Stromal cell of bone marrow (primary cell): ENCODE measurements around the gene OR8B12.
A peak's percentile ranks its signal among the peaks of the same experiment; 100 is the strongest.

Experiments
- DNase-seq: peaks from one replicate; pipeline ENCODE4 v3.0.0-alpha.2; 2012; ENCODE audit warnings: low read depth

The OR8B12 gene

DNA sequence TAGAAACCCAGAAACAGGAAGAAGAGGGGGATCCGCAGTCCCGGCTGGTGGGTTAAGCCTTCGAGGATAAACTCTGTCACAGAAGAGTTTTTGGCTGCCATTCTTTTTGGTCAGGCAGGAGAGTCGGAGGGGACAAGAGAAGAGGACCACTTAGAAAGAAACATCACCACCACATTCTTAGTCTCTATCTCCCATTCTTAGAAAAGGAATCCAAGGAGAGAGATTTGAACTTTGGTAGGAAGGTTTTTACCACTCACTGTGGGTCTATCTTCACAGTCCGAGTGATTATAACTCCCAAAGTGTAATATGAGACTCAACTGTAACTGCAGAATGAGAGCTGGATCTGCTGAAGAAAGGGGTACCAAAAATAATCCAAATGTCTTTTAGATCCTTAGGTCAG is at the start of gene OR8B12:
Gene OR8B12, minus strand, starts transcription at position 101 of the 400 bp plus-strand sequence. Its CDS starts 0 bp downstream, at position 101.
- DNase-seq = no peak

- no peak for DNase-seq
Measured at GRCh38 chr11:124592627-124593026, 49.2 kb upstream of the OR8B12 start.

DNA sequence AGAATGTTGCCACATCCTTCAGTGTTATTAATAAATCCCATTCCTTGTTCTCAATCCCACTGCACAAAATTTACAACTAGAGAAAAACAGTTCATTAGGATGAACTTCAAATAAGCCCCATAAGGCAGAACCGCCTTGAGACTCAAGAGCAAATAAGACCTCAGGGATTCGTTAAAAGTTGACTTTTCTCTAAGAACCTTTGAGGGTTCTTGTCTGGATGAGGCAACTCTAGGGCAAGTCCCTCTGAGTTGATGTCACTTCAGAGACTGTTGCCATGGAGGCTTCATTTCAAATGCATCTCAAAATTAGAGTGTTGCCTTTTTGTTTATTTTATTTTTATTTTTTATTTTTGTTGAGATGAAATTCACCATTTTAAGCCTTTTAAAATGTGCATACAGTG is 48.0 kb upstream of the OR8B12 start:
- no peak for DNase-seq

GRCh38 chr11:124586238-124586860 is 42.9 kb upstream of the OR8B12 start:
- DNase-seq = peak; percentile 42

DNA sequence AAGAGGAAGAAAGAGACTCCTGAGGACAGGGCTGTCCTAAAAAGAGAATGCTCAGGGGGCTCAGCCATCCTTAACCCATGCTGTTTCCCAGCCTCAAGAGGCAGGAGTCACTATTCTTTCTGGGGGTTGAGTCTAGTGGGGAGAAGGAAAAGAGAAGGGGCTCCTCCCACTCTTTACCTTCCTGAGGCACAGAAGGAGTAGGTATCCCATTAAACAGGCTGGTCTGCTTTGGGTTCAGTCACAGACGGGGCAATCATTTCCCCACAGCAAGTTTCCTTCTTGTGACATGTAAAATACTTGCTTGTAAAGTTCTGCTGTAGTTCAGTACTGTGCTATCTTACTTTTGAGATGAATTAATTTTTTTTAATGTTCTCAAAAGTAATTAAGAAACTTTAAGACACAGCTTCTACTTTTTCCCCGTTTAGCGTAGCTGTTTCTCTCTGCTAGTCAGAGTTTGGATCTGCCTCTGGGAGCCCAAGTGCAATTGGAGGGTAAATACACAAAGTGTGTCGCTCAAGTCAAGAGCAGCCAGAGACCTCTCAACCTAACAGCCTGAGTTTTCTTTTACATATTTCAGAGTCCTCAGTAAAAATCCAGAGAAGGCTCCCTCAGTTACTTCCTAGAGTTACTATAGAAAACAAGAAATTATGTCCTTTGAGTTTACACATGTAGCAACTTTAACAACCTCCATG is 41.4 kb upstream of the OR8B12 start:
- no peak for DNase-seq

DNA sequence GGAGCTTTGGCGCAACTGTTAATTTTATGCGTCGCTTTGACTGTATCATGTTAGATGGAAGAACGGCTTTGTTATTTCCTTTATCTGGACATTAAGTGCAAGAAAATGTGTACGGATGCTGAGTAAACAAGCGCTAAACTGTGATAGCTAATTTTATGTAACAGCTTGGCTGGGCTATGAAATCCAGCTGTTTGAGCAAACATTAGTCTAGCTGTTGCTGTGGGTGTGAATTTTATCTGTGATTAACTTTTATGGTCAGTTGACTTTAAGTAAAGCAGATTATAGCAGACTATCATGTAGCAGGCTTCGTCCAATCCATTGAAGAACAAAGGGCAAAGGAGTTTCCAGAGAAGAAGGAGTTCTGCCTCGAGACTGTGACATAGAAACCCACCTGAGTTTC is 40.3 kb upstream of the OR8B12 start:
- DNase-seq = no peak

DNA sequence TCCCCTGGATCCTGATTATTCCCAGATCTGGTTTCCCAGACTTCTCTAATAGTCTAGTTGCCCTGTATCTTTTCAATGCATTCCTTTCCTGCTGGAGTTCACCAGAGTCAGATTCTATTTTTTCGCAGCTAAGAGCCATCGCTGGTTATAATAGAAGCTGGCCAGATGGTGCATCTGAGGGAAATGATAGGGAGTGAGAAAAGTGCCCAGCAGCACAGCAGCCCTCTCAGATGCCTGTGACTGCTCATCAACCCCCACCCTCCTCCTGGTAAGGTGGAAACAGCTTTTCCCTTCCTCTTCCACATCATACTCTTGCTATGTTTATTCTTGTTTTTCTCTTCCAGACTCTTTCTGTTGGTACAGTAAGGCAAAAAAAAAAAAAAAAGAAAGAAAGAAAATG is 39.1 kb upstream of the OR8B12 start:
- no peak for DNase-seq

- no peak for DNase-seq
Measured at GRCh38 chr11:124581817-124582216, 38.4 kb upstream of the OR8B12 start.

DNA sequence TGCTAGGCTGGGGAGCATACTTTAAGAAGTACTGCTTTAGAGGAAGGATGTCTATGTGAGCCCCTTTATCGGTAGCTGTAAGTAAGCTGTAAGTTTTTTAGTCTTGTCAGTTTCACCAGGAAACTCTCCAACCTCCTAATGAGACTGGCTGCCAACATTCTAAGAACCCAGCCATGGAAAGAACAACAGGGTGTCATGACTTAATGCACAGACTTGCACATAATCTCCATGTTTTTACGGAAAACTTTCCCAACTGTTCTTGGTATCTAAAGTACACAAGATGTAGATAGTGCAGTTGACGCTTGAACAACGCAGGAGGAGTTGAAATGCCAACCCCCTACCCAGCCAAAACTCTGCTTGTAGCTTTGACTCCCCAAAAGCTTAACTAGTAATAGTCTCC is 35.3 kb upstream of the OR8B12 start:
- no peak for DNase-seq

DNA sequence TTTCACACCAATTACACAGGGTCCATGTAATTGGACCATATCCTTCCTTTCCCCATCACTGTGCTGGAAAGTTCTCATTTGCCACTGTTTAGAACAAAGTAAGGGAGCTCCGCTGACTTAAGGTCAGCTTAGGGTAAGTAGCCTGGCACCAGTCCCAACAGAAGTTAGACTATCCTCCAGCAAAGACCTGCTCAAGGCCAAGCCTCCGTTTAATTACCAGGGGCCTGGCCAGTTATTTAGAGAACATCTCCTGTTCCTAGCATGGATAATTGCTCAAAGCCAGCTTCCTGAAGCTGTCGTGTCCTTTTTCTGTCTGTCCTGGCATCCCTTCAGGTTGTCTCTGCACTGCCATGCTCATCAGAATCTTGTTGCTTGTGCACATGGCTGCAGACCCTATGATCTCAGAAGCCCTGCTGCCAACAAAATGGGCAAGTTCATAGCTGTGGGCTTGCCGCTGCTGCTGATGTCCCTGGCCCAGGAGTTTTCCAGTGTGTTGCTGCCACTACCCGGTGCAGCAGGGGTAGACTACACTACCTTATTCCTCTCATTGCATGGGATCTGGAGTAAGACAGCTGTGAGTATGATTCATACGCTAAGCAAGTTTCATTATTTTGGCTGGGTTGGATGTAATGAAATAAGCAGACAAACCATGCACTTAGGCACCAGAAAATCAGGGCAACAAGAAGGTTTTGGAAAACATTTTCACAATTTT is 34.4 kb upstream of the OR8B12 start:
- no peak for DNase-seq

DNA sequence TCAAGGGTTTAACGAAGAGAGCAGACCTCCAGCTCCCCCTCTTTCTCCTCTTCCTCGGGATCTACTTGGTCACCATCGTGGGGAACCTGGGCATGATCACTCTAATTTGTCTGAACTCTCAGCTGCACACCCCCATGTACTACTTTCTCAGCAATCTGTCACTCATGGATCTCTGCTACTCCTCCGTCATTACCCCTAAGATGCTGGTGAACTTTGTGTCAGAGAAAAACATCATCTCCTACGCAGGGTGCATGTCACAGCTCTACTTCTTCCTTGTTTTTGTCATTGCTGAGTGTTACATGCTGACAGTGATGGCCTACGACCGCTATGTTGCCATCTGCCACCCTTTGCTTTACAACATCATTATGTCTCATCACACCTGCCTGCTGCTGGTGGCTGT is 26.7 kb upstream of the OR8B12 start:
- DNase-seq = no peak

DNA sequence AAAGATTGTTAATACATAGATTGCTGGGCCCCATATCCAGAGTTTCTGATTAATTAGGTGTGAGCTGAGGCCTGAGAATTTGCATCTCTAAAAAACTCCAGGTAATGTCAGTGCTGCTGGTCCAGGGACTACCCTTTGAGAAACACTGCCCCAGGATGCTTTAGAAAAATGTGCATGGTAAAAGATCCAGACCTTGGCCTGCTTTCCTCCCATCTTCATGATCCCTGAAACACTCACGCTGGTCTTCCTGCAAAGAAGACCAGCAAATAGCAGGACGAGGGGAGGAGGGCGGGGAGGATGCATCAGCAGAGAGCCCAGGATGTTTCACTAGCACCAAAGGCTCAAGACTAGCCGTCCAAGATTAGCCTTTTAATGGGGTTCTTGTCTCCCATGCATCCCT is 26.2 kb upstream of the OR8B12 start, which contains the start of gene OR8A1:
Gene OR8A1, plus strand, starts transcription at position 301 of the 400 bp plus-strand sequence. CDS start 123 bp downstream, outside the sequence.
- DNase-seq = no peak

- no peak for DNase-seq
Measured at GRCh38 chr11:124556828-124557227, 13.4 kb upstream of the OR8B12 start.

- DNase-seq = no peak
Measured at GRCh38 chr11:124551987-124552386, 8.5 kb upstream of the OR8B12 start.

DNA sequence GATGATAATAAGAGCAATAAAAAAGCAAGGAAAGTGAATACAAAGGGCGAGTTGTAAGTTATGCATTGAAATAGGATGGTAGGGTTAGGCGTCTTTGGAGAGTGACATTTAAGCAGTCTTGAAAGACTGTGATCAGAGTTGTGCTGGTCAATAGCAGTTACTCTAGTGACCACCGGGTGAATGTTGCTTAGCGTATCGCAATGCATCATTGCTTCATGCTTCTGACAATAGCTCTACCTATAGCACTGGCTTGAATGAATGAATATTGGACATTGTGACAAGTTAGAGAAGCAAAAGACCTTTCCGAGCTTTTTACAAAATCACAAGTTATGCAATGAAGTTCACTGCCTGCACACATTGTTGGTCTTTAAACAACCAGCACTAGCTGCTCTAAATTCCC is 7.7 kb upstream of the OR8B12 start:
- DNase-seq = no peak

- no peak for DNase-seq
Measured at GRCh38 chr11:124543145-124543544, 309 bp downstream of the OR8B12 start.

DNA sequence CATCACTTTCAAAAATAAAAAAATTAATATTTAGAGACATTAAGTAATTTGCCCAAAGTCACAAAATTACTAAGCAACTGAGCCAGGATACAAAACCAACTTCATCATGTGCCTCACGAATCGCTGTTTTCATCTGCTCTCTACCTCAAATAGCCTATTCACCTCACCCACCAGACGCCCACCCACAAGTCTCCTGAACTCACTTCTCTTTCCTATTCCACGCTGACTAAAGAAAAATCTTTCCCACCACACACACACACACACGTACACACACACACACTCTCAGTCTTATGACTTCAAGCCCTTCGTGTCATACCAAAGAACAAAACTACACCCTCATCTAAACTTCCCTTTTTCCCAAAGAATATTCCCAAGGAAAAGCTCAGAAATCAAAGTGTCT is 2.2 kb downstream of the OR8B12 start:
- DNase-seq = no peak

GRCh38 chr11:124538019-124538418 is 5.4 kb downstream of the OR8B12 start:
- peak; percentile 17 for DNase-seq

- DNase-seq = no peak
Measured at GRCh38 chr11:124536520-124536919, 6.9 kb downstream of the OR8B12 start.

DNA sequence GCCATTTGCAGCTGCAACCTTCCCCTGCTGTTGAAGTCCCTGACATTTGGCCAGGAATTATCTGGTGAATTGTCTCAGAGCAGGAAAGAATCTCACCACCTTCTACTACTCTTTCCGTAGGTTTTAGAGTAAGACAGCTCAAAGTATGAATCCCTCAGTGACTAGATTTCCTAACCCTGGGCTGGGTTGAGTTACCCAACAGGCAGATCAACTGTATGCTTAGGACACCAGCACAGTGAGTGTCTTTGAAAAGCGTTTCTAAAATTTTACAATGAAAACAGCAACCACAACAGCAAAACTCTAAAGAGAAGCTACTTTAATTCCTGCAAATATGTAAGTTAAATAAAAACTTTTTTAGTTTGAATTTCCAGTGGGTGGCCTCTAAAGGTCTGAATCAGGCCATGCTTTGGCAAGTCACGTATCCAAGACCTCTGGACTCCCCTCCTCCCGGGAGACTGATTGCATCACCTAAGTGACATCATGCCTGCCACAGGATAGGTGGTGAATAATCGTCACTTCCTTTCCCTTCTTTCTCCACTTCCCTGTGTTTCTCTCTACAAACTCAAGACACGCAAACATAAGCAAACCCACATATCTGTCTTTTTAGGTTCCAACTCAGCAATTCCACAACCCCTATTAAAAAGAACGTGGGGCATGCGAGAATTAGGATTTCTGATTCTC is 7.8 kb downstream of the OR8B12 start:
- no peak for DNase-seq

GRCh38 chr11:124534051-124534450 is 9.4 kb downstream of the OR8B12 start:
- no peak for DNase-seq

- DNase-seq = no peak
Measured at GRCh38 chr11:124533626-124534025, 9.8 kb downstream of the OR8B12 start.

GRCh38 chr11:124520550-124520854 is 23.0 kb downstream of the OR8B12 start:
- DNase-seq = no peak
